GM19397 (cell line): Measurements from ENCODE around the gene RAB32.
A peak's percentile ranks its signal among the peaks of the same experiment; 100 is the strongest.
"Not testable (repeated sequence)": the region's sequence is repeated elsewhere in the genome, so short reads cannot be mapped to it uniquely, and the experiment has no call there.

Experiments used
- ATAC-seq: cut with Tn5 transposase; IDR thresholded peaks from one replicate; pipeline ENCODE4 v1.9.1; 2021; ENCODE audit warnings: mild to moderate bottlenecking, moderate library complexity; ENCODE audit not compliant: unreplicated experiment

RAB32 gene

DNA sequence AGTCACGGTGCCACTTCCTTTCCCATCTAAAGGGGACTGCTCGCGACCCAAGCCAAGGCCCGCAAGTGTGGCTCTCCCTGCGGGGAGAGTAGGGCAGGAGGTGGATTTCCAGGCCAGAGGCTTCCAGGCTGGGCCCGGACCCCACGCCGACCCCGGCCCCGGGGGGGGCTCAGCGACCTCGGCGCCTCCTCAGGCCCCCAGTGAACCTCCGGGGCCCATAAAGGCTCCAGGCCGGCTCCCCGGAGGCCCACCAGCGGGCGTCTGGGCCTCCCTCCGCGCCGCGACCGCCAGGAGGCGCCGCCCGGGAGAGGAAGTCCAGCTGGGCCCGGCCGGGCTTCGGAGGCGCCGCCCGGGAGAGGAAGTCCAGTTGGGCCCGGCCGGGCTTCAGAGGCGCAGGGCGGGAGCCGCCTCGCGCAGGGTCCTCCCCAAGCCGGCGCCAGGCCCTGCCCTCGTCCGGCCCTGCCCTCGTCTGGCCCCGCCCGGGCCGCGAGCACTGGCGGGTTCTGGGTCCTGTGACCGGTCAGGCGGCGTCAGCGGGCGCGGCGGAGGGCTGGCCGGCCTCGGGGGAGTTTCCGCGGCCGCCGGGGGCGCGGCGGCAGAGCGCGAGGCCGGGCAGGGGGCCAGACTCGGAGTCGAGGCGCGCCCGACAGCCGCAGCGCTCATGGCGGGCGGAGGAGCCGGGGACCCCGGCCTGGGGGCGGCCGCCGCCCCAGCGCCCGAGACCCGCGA lies at the start of gene RAB32:
Gene RAB32 (plus strand): TSS at position 623 of the 729 bp plus-strand sequence. CDS start 39 bp downstream, at position 662.
- peak; percentile 87 for ATAC-seq

DNA sequence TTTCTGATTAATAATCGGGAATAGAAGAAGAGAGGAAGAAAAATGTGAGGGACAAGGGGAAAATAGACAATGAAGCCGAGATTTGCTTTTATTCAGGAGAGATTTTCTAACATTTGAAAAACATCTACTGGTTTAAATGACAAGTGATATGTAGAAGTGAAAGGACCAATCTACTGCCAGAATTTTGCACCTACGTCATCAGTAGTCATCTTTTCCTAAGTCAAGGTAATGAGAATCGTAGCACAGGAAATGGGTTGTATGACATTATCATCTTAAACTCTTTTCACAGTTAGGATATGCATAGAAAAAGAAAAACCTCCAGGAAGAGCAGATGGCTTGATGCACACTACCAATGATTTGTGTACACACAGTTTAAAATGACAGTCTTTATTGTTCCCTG lies 45.3 kb upstream of the RAB32 start:
- ATAC-seq: no peak

DNA sequence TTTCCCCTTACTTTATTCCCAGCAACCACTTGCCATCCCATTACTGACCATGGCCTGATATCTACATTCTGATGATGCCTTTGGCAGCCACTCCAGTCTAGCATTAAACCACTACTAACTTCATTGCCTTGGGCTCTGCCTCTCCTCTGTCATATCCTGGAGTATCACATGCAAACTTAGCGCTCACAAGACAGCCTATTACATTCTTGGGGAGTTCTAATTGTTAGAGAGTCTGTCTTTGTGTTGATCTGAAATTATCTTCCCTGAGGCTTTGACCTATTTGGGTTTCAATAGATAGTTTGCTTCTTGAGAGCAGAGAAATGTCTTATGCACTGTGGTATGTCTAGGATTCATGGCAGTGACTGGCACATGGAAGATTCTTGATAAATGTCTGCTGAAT lies 40.5 kb upstream of the RAB32 start:
- ATAC-seq: no peak

DNA sequence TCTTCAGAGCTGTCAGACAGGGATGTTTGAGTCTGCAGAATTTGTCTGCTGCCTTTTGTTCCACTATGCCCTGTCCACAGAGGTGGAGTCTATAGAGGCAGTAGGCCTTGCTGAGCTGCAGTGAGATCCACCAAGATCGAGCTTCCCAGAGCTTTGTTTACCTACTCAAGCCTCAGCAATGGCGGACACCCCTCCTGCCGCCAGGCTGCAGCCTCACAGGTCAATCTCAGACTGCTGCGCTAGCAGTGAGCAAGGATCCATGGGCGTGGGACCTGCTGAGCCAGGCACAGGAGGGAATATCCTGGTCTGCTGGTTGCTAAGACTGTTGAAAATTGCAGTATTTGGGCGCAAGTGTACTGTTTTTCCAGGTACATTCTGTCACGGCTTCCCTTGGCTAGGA lies 28.4 kb upstream of the RAB32 start:
- no peak for ATAC-seq

DNA sequence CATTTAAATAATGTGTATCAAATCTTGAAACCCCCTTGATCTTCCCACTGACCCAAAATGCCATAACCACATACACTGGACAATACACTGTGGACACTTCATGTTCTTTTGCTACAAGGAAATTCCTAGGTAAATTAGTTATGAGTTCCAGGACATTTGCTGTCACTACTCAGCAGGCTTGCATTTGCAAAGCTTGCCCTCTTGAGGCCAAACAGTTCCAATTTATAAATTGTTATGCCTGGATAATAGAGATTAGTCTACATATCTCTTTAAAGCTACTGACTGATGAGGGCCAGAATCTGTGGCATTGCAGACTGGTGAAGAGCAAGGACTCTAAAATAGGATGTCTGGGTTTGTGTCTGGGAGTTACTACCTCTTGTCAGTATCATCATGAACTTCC lies 17.4 kb upstream of the RAB32 start:
- ATAC-seq: no peak

DNA sequence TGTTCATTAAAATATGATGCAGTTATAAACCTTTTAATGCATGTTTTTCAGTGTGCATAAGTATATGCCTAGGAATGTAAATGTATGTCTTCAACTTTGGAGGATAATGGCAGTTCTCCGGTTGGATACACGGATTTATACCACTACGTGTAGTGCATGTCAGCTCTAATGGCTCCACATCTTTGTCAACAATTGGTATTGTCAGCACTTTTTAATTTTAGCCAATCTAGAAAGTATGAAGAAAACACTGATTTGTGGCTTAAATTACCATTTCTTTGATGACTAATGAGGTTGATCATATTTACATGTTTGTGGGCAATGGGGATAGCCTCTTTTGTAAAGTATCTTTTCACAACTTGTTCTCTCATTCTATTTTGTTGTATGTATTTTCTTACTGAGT lies 10.9 kb upstream of the RAB32 start:
- ATAC-seq: no peak

DNA sequence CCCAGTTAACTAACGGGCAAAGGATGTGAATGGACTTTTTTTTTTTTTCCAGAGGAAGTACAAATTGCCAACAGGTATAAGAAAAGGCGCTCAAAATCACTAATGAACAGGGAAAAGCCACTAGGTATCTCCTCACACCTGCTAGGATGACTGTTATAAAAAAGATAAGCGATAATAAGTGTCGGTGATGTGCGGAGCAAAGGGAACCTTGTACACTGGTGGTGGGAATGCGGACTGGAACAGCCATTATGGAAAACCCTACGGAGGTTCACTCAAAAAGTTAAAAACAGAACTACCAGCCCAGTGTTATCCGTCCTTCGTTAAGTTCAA lies 787 bp upstream of the RAB32 start:
- no peak for ATAC-seq

DNA sequence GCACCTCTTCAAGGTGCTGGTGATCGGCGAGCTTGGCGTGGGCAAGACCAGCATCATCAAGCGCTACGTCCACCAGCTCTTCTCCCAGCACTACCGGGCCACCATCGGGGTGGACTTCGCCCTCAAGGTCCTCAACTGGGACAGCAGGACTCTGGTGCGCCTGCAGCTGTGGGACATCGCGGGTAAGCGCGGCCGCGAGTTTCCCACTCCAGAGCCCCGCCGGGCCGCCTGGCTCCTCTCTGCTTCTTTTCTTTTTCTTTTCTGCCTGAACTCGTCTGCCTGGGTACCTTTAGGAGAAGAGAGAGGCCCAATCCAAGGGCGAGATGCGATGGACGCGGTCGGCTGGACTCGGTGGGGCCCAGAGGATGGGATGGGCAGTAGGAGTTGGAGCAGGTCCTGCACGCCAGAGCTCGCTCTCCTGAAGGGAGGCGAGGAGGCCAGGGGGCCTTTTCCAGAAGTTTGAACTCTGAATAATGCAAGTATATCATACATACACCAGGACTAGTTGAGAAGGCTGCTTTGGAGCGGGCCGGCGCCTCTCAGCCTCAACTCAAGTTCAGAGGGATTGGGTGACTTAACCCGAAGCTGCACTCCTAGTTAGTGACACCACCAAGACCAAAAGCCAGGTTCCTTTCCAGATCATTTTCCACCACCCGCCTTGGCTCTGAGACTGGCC lies 445 bp downstream of the RAB32 start:
- peak; percentile 2 for ATAC-seq

DNA sequence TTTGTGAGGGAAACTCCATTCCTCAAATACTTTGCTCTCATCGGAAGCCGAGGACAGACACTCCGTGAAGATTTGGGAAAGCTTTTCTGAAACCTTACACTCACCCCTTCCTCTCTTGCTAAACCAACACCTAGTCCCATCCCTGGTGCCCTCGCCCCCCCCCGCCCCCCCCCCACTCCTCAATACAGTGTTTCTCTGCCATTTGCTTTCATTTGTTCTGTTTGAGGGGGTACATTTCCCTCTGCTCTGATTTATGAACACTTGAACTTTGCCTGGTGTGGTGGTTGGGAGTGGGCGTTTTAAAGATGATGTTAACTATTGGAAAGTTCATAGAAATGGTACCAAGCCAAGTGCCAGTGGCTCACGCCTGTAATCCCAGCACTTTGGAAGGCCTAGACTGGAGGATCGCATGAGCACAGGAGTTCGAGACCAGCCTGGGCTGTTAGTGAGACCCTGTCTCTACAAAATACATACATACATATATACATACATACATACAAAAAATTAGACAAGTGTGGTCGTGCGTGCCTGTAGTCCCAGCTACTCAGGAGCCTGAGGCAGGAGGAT lies 1.1 kb downstream of the RAB32 start:
- ATAC-seq: no peak

DNA sequence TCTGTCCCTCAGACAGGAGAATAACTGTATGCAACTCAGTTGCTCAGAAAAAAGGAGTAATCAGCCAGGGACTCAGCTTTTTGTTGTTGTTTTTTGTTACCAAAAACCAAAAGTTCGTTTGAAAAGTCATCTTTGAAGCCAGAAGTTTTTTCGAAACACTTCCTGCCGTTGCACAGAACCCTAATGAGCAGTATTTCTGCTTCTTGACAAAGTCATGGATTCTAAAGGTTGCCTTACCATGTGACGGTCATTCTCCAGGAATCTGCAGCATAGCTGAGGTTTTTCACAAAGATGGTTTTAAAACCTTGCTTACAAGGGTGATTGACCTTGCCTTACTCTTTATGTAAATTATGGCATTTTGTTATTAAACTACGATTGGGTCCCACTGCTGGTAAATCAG lies 1.9 kb downstream of the RAB32 start:
- no peak for ATAC-seq

DNA sequence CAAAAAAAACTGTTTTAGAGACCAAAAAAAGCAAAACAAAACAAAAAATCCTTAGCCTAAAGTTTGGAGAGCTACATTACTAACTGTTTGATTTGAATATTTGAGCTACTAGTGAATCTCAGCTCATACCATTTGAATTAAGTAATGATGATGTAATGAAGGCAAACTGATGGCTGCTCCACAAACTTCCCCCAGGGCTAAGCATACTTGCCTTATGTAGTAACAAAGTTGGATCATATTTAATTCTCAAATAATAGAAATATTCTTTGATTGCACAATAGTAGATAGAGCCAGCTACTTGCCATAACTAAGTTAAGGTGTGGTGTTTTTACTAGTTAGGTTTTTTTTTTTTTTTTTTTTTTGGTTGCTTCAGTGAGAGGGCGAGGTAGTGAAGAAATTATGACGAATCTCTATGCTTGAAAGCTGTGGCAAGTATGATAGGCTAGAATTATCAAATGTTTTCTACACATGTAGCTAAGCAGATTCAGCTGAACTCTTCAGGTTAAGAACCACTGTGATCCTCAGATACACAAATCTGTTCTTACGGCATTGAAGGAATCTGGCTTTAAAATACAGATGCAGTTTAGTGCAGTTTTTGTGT lies 2.9 kb downstream of the RAB32 start:
- ATAC-seq: no peak

DNA sequence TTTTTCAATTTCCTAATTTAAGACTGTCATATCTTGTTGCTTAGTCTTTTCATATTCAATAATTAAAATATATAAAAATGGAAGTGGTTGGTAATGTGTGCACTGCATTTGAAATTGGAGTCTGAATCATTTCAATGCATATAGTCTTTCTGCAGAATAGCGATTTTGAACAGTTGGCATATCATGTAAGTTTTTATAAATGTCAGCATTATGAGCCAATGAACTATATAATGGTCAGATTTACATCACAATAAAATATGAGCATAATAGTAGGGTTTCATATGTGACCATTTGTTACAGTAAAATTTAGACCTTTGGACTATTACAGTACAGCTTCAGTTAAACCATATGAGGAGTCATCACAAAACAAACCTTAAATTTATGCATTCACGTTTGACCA lies 4.3 kb downstream of the RAB32 start:
- ATAC-seq: no peak

DNA sequence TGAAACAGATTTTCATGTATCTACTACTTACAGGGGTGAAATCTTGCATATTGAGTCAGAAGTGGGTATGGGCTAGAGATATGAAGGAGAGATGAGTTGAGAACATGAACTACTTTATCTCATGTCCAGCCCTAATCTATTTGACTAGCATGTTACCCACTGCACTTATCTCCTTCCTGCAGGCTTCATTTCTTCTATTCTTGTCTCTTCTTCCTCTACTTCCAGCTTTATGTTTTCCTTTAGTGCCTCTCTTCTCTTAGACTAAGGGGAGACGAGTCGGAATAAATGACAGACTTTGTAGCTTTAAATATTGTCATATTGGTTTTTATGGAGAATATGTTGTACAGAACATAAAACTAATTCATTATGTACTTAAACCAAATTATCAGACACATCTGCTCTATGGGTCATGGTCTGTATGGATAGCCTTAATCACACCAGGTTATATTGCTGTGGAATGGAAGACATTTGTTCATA lies 5.3 kb downstream of the RAB32 start:
- ATAC-seq: no peak

DNA sequence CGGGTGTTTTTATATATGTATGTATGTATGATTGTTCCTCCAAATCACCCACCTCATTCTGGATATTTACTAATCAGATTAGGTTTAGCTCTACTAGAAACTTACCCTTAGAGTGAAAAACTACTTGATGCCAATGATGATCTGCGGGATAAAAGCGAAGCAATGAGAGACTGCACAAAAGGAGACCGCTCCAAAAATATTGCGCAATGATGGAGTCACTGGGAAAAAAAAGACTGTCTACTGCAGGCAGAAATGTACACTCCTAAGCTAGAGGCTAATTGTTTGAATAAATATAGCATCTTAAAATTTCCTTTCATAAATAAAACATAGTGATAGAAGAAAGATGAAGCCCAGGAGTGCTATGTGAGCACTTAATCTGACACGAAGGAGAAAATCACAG lies 7.3 kb downstream of the RAB32 start:
- no peak for ATAC-seq

DNA sequence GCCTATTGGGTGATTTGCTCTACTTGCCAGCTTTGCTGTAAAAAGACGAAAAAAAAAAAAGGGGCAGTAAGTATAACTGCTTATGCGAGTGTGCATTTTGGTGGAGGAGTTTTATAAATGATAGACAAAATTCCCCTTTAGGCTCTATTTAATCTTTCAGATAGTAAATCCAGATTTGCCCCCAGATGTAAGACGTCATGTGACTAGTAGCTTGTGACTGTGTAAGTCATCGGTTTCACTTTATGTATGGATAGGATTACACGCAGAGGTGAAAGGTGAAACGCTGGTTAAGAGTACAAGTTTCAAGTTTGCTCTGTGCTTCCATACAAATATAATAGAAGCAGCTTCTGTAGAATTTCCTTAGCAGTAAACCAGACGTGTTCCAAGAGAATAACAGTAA lies 7.9 kb downstream of the RAB32 start:
- no peak for ATAC-seq

DNA sequence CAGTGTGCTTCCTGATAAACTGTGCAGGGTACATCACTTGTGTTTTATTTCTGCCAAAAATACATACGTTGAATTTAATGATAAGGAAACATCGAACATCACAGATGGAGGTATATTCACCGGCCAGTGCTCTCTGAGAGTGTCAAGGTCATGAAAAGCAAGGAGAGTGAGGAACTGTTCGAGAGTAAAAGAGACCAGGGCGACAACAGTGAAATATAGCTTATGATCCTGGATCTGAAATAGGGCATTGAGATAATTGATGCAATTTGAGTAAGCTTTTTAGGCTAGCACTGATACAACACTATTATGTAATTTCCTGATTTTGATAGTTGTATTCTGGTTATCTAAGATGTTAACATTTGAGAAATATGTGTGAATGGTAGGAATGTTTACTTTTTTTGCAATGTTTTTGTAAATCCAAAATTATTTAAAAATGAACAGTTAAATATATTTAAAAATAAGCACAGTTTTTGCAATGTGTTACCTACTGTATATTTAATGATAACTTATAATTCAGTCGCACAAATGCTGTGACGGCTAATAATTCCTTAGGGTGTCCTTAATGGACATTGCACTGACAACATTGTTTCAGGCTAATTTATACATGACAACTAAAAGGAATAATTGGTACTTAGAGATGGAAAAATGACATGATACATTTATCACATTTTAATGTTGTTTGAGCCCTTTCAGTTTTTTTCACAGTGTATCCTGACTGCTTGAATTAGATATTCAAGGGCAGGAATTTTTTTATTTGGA lies 9.9 kb downstream of the RAB32 start:
- no peak for ATAC-seq

DNA sequence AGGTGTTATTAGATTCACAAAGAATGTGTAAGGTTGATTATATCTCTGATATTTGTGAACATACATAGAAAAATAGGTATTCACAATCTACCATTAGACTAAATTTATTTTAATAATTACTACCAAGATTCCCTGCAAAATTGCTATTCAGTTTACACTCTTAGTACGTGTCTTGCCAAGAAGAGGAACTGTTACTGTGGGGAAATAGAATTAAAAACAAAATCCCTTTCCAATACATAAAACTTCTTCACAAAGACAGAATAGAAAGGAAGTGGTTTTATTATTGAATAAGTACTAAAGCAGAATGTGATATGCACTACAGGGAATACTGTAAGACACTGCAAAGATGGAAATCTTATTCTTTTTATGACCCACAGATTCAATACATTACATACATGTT lies 17.0 kb downstream of the RAB32 start:
- ATAC-seq: no peak

DNA sequence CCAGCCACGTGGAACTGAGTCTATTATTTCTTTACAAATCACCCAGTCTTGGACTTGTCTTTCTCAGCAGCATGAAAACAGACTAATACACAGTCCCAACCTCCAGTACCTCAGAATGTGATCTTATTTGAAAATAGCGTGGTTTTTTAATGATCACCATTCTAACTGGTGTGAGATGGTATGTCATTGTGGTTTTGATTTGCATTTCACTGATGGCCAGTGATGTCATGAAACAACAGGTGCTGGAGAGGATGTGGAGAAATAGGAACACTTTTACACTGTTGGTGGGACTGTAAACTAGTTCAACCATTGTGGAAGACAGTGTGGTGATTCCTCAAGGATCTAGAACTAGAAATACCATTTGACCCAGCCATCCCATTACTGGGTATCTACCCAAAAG lies 23.0 kb downstream of the RAB32 start:
- ATAC-seq: not testable (repeated sequence)

DNA sequence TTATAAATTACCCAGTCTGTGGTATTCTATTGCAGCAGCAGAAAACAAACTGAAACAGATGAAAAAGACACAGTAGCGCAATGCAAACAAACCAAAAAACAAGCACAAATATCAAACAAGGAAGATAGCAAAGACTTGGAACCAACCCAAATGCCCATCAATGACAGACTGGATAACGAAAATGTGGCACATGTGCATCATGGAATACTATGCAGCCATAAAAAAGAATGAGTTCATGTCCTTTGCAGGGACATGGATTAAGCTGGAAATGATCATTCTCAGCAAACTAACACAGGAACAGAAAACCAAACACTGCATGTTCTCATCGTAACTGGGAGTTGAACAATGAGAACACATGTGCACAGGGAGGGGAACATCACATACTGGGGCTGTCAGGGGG lies 25.0 kb downstream of the RAB32 start:
- ATAC-seq: not testable (repeated sequence)

DNA sequence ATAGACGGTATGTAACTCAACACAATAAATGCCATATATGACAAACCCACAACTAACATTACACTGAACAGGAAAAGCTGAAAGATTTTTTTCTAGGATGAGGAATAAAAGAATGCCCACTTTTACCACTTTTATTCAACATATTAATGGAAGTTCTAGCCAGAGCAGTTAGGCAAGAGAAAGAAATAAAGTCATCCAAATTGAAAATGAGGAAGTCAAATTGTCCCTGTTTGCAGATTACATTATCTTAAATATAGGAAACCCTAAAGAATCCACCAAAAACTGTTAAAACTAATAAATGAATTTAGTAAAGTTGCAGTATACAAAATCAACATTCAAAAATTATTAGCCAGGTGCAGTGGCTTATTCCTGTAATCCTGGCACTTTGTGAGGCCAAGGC lies 30.6 kb downstream of the RAB32 start:
- ATAC-seq: no peak

DNA sequence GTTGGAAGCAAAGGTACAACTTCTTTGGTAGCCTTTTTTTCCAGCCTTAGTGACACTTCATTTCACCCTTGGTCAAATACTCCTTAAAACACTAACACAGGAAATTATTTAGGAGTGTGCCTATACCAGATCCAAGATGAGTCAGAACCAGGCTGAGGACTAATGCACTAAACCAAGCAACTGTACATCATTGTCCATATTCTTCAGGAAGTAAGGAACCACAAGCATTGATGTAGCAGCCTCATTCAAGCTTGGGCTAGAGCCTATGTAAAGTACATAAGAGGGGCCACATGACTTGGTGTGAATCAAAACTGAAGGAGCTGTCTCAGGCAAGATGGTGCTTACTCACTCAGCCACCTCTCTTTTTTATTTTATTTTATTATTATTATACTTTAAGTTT lies 34.4 kb downstream of the RAB32 start:
- ATAC-seq: no peak
